Stimulated activated CD8-positive, alpha-beta memory T cell treated with anti-CD3 and anti-CD28 coated beads, Interleukin-7, amount 100 ng/mL, for 1 hour (primary cell): ENCODE data around the gene SETD2.
A peak's percentile ranks its signal among the peaks of the same experiment; 100 is the strongest.
"Not testable (repeated sequence)": the region's sequence is repeated elsewhere in the genome, so short reads cannot be mapped to it uniquely, and the experiment has no call there.

Experiments used
- DNase-seq, 2 donors: peaks; one replicate each; pipeline ENCODE4 v3.0.0-alpha.2; 2020; ENCODE audit warnings: low read depth in 2 of 2

The SETD2 gene

DNA sequence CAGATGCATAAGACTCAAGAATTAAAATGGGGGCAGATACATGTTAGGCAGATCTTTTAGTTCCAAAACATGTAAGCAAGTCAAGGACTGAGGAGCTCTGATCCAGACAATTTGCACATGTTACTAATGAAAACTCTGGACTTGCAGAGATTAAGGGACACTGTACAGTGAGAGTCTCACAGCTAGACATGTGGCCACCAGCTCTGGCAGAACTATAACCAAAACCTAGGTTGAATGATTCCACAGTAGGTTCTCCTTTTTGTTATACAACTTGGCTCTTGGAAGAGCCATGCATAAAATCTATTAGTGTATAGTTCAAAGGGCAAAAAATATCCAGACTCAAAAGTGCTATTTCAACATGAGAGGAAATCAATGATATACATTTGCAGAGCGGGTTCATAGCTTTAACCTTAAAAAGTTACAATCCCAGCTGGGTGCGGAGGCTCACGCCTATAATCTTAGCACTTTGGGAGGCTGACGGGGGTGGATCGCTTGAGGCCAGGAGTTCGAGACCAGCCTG is 61.8 kb downstream of the SETD2 start:
- DNase-seq = no peak

GRCh38 chr3:47098910-47099309 is 65.0 kb downstream of the SETD2 start:
- DNase-seq = no peak

GRCh38 chr3:47097864-47098263 is 66.0 kb downstream of the SETD2 start:
- no peak for DNase-seq

GRCh38 chr3:47096959-47097358 is 67.0 kb downstream of the SETD2 start:
- DNase-seq = no peak

- DNase-seq = no peak
Measured at GRCh38 chr3:47092090-47092489, 71.8 kb downstream of the SETD2 start.

DNA sequence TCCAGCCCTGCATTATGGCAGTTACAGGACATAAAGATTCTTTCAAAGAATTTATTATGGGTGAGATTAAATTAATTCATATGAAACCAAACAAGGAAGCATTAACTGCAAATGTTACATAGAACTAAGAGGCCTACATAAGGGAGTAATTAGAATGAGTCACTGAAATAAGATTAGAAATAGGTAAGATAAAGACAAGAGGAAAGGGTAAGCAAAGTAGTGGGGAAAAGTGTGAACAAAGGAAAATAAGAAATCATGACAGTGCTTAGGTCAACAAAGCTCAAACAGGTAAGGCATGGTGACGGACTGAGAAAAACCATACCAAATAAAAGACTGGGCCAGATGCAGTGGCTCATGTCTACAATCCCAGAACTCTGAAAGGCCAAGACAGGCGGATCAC is 74.3 kb downstream of the SETD2 start:
- DNase-seq = no peak

DNA sequence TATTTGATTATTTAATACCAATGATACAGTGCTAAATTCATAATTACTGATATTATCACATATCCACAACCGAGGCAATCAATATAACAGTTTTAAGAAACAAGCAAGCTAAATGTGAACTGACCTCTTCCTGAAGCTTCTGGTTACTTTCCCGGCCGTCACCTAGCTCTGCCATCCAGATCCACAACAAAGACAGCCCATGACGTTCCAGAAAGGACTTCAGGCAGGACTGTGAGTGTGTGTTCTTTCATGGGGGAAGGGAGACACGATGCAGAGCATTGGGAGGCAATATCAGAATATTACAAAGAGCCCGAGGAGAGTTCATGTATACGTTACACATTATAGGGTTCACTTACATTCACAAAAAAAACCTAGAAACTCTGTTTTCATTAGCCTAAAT is 77.8 kb downstream of the SETD2 start:
- DNase-seq = no peak

DNA sequence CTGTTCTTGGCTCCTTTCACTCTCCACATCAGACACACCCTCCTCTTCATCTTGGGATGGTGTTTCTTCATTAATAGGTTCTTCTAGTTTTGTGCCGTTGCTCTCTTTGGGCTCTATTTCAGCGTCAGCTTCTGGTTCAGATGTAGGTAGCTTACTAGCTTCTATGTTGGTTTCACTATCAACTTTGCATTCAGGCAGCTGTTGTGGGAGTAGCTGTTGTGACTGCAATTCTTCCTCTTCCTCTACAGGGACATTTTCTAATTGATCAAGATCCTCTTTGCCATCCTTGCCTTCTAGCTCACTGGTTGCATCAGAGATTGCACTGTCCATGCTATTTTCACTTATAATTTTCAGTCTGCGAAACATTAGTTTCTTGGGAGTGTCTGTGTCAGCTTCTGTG is 80.1 kb downstream of the SETD2 start:
- DNase-seq = no peak

DNA sequence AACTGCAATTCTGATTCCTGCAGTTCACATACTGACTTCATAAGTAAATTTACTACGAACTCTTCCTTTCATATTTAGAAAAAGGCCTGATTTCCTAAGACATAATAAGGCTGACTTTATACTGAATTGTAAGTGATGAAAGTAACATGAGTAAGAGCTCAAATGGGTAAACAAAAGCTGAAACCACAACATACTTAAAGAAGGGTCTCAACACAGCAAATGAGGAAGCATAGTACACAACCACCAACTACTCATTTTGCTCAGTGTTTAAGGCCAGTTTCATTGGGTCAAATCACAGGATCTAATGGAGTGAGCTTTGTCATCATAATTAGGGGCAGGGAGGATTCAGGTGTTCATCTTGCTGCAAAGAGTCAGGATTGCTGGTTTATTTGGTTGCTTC is 81.4 kb downstream of the SETD2 start:
- no peak for DNase-seq

DNA sequence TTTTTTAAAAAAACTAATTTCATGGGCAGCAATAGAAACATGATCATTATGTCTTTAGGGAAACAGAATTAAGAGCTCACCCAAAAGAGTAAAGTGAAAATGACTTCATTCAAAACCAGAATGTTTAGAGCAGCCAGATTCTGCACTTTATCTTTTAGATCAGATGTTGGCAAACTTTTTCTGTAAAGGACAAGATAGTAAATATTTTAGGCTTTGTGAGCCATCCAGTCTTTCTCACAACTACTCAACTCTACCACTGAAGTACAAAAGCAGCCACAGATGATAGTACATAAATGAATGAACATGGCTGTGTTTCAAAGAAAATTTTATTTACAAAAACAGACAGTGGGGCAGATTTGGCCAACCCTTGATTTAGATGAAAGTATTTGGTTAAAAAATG is 84.5 kb downstream of the SETD2 start:
- no peak for DNase-seq

DNA sequence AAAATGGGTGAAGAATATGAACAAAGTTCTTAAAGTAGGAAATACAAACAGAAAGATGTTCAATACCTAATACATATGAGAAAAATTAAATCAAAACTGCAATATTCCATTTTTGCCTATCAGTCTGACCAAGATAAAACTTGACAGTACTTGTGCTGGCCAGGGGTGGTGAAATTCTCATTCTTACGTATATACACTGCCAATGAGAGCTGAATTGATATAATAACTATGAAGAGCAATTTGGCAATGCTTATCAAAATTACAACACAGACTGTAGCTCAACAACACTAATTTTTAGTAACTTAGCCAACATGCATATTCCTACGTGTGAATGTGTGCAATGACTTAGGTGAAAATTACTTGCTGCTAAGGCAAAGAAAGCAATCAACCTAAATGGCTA is 90.2 kb downstream of the SETD2 start:
- DNase-seq = no peak

DNA sequence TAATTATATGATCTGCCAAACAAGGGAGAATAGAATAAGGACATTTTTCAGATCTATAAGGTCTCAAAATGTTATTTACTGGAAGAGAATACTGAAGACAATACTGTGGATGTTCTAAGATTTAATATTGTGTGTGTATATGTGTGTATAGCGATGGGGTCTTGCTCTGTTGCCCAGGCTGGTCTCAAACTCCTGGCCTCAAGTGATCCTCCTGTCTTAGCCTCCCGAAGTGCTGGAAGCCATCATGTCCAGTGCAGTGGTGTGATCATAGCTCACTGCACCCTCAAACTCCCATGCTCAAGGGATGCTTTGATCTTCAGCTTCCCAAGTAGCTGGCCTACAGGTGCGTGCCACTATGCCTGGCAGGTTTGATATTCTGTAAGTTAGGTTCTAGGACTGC is 93.1 kb downstream of the SETD2 start:
- DNase-seq = no peak

GRCh38 chr3:47066259-47066658 is 97.7 kb downstream of the SETD2 start:
- DNase-seq = not testable (repeated sequence)

DNA sequence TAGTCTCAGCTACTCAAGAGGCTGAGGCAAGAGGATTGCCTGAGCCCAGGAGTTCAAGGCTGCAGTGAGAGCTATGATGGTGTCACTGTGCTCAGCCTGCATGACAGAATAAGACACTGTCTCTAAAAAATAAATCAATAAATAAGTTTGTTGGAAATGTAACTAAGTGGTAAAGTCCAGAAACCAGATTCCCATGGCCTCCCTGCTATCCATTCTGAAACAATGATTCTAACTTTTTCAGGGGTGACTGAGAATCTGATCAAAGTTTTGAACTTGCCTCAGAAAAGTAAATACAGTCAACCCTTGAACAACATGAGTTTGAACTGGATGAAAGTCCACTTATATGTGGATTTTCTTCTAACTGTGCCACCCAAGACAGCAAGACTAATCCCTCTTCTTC is 98.2 kb downstream of the SETD2 start:
- DNase-seq = no peak

GRCh38 chr3:47065058-47065457 is 98.9 kb downstream of the SETD2 start:
- no peak for DNase-seq

DNA sequence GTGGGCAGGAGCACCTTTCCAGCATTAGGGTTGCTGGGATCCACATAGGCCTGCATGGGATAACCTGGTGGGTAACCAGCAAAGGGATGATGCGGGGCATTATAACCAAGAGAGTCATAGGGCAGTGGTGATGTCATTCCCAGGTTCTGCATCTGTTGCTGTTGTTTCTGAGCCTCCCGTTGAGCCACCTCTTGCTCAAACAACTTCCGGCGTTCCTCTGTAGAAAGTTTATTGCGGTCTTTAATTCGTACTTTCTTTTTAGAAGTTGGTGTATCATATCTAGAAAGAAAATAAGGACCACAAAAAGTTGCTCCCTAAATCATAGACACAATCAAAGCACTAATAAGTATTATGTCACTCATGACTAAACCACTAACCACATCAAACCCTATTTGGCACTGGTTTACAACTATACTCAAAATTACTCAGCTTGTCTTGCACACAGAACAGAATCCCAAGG is 106.7 kb downstream of the SETD2 start:
- DNase-seq = peak in 1 of 2 donors; percentile 10

- no peak for DNase-seq
Measured at GRCh38 chr3:47056705-47057104, 107.2 kb downstream of the SETD2 start.

DNA sequence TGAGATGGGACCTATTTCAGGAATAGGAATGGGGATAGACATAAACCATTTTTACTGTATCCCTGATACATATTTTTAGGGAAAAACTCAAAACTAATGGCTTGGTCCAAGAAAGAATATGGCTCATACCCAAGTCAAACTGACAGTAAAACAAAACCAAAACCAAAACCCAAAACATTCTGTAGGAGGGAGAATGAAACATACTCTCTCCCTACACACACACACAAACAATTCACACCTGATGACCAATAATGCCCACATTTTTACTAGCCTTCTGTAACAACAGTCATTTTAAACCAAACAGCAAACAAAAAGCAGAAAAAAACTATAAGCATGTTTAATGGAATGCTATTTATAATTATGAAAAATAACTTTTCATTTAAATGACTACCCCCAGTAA is 109.5 kb downstream of the SETD2 start:
- no peak for DNase-seq

DNA sequence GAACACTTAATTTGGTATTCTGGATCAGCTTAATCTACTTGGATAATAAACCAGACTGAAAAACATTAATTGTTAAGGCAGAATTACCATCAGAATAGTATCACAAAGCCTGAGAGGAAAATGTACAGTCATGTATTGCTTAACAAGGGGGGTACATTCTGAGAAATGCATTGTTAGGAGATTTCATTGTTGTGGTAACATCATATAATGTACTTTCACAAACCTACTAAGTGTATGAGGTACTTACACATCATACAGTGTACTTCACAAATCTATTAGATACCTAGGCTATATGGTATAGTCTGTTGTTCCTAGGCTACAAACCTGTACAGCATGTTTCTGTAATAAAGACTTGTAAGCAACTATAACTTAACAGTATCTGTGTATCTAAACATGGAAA is 116.2 kb downstream of the SETD2 start:
- no peak for DNase-seq

- DNase-seq = no peak
Measured at GRCh38 chr3:47047069-47047468, 116.8 kb downstream of the SETD2 start.

DNA sequence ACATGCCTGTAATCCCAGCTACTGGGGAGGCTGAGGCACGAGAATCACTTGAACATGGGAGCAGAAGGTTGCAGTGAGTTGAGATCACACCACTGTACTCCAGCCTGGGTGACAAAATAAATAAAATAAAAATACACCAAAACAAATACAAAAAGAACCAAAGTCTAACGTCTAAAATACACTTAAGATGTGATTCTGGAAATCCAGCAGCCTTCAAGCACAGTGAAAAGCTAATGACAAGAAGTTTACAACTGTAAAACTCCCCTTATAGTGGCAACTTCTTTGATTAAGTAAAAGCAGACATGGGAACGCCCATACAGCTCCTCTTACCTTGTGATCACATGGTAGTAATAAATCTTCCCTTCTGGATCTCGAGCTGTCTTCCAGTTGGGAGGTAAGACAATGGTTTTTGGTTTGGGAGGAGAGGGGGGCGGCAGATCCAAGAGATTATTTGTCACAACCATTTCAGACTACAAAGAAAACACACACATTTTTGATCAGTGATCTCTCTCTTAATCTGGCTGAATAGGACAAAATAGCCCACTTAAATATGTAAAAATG is 121.6 kb downstream of the SETD2 start:
- no peak for DNase-seq

DNA sequence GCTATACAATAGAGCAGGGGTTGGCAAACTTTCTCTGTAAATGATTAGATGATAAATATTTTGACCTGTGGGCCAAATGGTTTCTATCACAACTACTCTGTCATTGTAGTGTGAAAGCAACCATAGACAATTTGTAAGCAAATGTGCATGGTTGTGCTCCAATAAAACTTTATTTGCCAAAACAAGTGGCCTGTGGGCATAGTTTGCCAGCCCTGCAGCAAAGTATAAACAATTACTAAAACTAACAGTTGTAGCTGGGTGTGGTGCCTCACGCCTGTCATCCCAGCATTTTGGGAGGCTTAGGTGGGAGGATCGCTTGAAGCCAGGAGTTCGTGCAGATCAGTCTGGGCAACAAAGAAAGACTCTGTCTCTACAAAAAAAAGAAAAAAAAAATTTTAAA is 122.8 kb downstream of the SETD2 start:
- DNase-seq = no peak

DNA sequence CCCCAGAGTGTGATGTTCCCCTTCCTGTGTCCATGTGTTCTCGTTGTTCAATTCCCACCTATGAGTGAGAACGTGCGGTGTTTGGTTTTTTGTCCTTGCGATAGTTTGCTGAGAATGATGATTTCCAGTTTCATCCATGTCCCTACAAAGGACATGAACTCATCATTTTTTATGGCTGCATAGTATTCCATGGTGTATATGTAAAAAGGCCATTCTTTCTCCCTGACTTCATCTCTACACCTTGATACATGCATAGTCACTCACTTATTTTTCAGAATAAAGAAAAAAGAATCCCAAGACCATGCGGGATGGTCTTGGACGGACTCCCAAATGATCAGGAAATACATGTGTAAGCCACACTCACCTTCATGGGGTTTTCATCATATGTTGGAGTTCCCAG is 126.6 kb downstream of the SETD2 start:
- DNase-seq = not testable (repeated sequence)

DNA sequence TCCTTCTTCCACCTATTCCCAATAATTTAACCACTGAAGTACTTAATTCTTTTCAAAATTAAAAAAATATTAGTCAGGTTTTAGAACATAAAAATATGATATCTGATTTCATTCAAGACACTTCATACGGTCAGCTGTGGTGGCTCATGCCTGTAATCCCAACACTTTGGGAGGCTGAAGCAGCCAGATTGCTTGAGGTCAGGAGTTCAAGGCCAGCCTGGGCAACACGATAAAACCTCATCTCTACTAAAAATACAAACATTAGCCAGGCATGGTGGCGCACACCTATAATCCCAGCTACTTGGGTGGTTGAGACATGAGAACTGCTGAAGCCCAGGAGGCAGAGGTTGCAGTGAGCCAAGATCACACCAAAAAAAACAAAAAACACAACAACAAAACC is 127.8 kb downstream of the SETD2 start:
- DNase-seq = no peak
